Ovary (tissue), 3 donors: ENCODE results near the gene CTLA4.

Experiments used
- CTCF ChIP-seq, 3 donors: fragments of 450-650 bp in 2 of 3; fragments of 200-600 bp in 1 of 3; IDR thresholded peaks; one replicate each; pipeline versions ENCODE4 v1.5.1 to v1.8.0; 2016 to 2022; ENCODE audit warnings: antibody characterized with exemption in 3 of 3, mild to moderate bottlenecking in 1 of 3
- POLR2A ChIP-seq: fragments of 450-650 bp; IDR thresholded peaks from one replicate; pipeline ENCODE4 v1.6.1; 2017; ENCODE audit warnings: antibody characterized with exemption, mild to moderate bottlenecking, moderate library complexity
- donor health status: DM: no; HTN: no; CAD: no.

- TF ChIP-seq CTCF (IDR thresholded peaks at IDR 0.05): no peak
- no peak for TF ChIP-seq POLR2A
Measured at GRCh38 chr2:203904022-203904421, 36.5 kb downstream of the CTLA4 start.
